ENCODE results near the gene BARHL1.

The BARHL1 gene

GRCh38 chr9:132586830-132587591 is 4.6 kb downstream of the BARHL1 start:
- no peak overlapping the region for H2BK12ac ChIP-seq (ENCODE audit: low read length in 2 of 2)
- H3K27ac ChIP-seq (ENCODE audit: low read length, poor library complexity, severe bottlenecking): no peak overlapping the region
- H3K23ac ChIP-seq (ENCODE audit: low read length in 2 of 2): peak overlapping the region in 1 of 2 experiments; percentile 46
- no peak overlapping the region for H2AFZ ChIP-seq (ENCODE audit: low read depth, low read length)
- no peak overlapping the region for H4K91ac ChIP-seq (ENCODE audit: low read length)
- H2AK5ac ChIP-seq (ENCODE audit: low read length, severe bottlenecking): no peak overlapping the region
- H3K4me3 ChIP-seq (ENCODE audit: insufficient read depth in 1 of 2, low read depth in 1 of 2, low read length in 2 of 2): peak overlapping the region in 1 of 2 experiments; percentile 24
- H2BK5ac ChIP-seq (ENCODE audit: low read depth, low read length, poor library complexity, severe bottlenecking): no peak overlapping the region
- H3K27me3 ChIP-seq (ENCODE audit: control insufficient read depth in 1 of 2, insufficient read depth in 1 of 2, low read length in 2 of 2): peaks cover 94 to 97% of the 10 kb centered on the region in 2 experiments
- H2BK120ac ChIP-seq (ENCODE audit: low read depth, low read length): no peak overlapping the region
- no peak overlapping the region for H3K18ac ChIP-seq (ENCODE audit: low read depth in 1 of 2, low read length in 2 of 2)
- no peak overlapping the region for H4K8ac ChIP-seq (ENCODE audit: low read length)
- no peaks in the 10 kb centered on the region for H3K36me3 ChIP-seq (ENCODE audit: control insufficient read depth in 1 of 2, insufficient read depth in 2 of 2, low read depth in 1 of 2, low read length in 2 of 2)
- H3K4ac ChIP-seq (ENCODE audit: low read depth in 1 of 2, low read length in 2 of 2): no peak overlapping the region
- no peaks in the 10 kb centered on the region for H3K9me3 ChIP-seq (ENCODE audit: control insufficient read depth, low read length)
- no peak overlapping the region for H3K14ac ChIP-seq (ENCODE audit: low read length in 2 of 2)
- H3K9ac ChIP-seq (ENCODE audit: low read length): no peak overlapping the region
- H3K79me1 ChIP-seq (replicated peaks; ENCODE audit: low read length, poor library complexity, severe bottlenecking): peaks cover 1% of the 10 kb centered on the region
- no peak overlapping the region for H3K4me2 ChIP-seq (ENCODE audit: low read length, poor library complexity, severe bottlenecking)
- peaks cover 31% of the 10 kb centered on the region for H3K4me1 ChIP-seq (ENCODE audit: control insufficient read depth, insufficient read depth, low read depth, low read length)
- H2BK15ac ChIP-seq (ENCODE audit: low read depth, poor library complexity, severe bottlenecking): no peak overlapping the region
- WGBS: 4% methylated on average over 61 of the region's 74 CpGs
- DNase-seq: no peak

- Histone ChIP-seq H3K9ac (ENCODE audit: low read length) (no peak overlapping the region), H3K4me3 (ENCODE audit: insufficient read depth in 1 of 2, low read depth in 1 of 2, low read length in 2 of 2) (no peak overlapping the region), H2BK12ac (ENCODE audit: low read length in 2 of 2) (no peak overlapping the region), H2BK15ac (ENCODE audit: low read depth, poor library complexity, severe bottlenecking) (no peak overlapping the region), H3K36me3 (ENCODE audit: control insufficient read depth in 1 of 2, insufficient read depth in 2 of 2, low read depth in 1 of 2, low read length in 2 of 2) (no peaks in the 10 kb centered on the region), H4K91ac (ENCODE audit: low read length) (no peak overlapping the region), H3K27me3 (ENCODE audit: control insufficient read depth in 1 of 2, insufficient read depth in 1 of 2, low read length in 2 of 2) (peaks cover 94 to 97% of the 10 kb centered on the region in 2 experiments), H2BK5ac (ENCODE audit: low read depth, low read length, poor library complexity, severe bottlenecking) (no peak overlapping the region), H2BK120ac (ENCODE audit: low read depth, low read length) (no peak overlapping the region), H3K9me3 (ENCODE audit: control insufficient read depth, low read length) (no peaks in the 10 kb centered on the region), H3K4me2 (ENCODE audit: low read length, poor library complexity, severe bottlenecking) (no peak overlapping the region), H3K27ac (ENCODE audit: low read length, poor library complexity, severe bottlenecking) (no peak overlapping the region), H4K8ac (ENCODE audit: low read length) (no peak overlapping the region), H3K4ac (ENCODE audit: low read depth in 1 of 2, low read length in 2 of 2) (no peak overlapping the region), H3K23ac (ENCODE audit: low read length in 2 of 2) (no peak overlapping the region), H3K18ac (ENCODE audit: low read depth in 1 of 2, low read length in 2 of 2) (no peak overlapping the region), H3K79me1 (replicated peaks; ENCODE audit: low read length, poor library complexity, severe bottlenecking) (peaks cover 1% of the 10 kb centered on the region), H2AFZ (ENCODE audit: low read depth, low read length) (no peak overlapping the region), H3K4me1 (ENCODE audit: control insufficient read depth, insufficient read depth, low read depth, low read length) (peaks cover 29% of the 10 kb centered on the region), H2AK5ac (ENCODE audit: low read length, severe bottlenecking) (no peak overlapping the region), H3K14ac (ENCODE audit: low read length in 2 of 2) (no peak overlapping the region)
- WGBS: 43% methylated on average over 6 of the region's 6 CpGs
- no peak for DNase-seq
These were observed 5.2 kb downstream of the BARHL1 start for GRCh38 chr9:132587592-132587955.

- DNase-seq: no peak
- Histone ChIP-seq H2BK15ac (ENCODE audit: low read depth, poor library complexity, severe bottlenecking) (no peak overlapping the region), H3K79me1 (replicated peaks; ENCODE audit: low read length, poor library complexity, severe bottlenecking) (peaks cover 1% of the 10 kb centered on the region), H3K9ac (ENCODE audit: low read length) (no peak overlapping the region), H3K18ac (ENCODE audit: low read depth in 1 of 2, low read length in 2 of 2) (no peak overlapping the region), H3K14ac (ENCODE audit: low read length in 2 of 2) (no peak overlapping the region), H2BK5ac (ENCODE audit: low read depth, low read length, poor library complexity, severe bottlenecking) (no peak overlapping the region), H3K4me2 (ENCODE audit: low read length, poor library complexity, severe bottlenecking) (no peak overlapping the region), H2AFZ (ENCODE audit: low read depth, low read length) (no peak overlapping the region), H3K4me1 (ENCODE audit: control insufficient read depth, insufficient read depth, low read depth, low read length) (peaks cover 29% of the 10 kb centered on the region), H2BK12ac (ENCODE audit: low read length in 2 of 2) (no peak overlapping the region), H3K27ac (ENCODE audit: low read length, poor library complexity, severe bottlenecking) (no peak overlapping the region), H3K36me3 (ENCODE audit: control insufficient read depth in 1 of 2, insufficient read depth in 2 of 2, low read depth in 1 of 2, low read length in 2 of 2) (peaks cover 0 to 2% of the 10 kb centered on the region in 2 experiments), H3K27me3 (ENCODE audit: control insufficient read depth in 1 of 2, insufficient read depth in 1 of 2, low read length in 2 of 2) (peaks cover 89 to 93% of the 10 kb centered on the region in 2 experiments), H4K8ac (ENCODE audit: low read length) (no peak overlapping the region), H3K4ac (ENCODE audit: low read depth in 1 of 2, low read length in 2 of 2) (no peak overlapping the region), H2BK120ac (ENCODE audit: low read depth, low read length) (no peak overlapping the region), H3K4me3 (ENCODE audit: insufficient read depth in 1 of 2, low read depth in 1 of 2, low read length in 2 of 2) (no peak overlapping the region), H4K91ac (ENCODE audit: low read length) (no peak overlapping the region), H3K9me3 (ENCODE audit: control insufficient read depth, low read length) (no peaks in the 10 kb centered on the region), H3K23ac (ENCODE audit: low read length in 2 of 2) (no peak overlapping the region), H2AK5ac (ENCODE audit: low read length, severe bottlenecking) (no peak overlapping the region)
- WGBS: 39% methylated on average over 10 of the region's 12 CpGs
These were observed 5.7 kb downstream of the BARHL1 start for GRCh38 chr9:132588098-132588497.

GRCh38 chr9:132588501-132589147 is 6.2 kb downstream of the BARHL1 start:
- Histone ChIP-seq H2BK120ac (ENCODE audit: low read depth, low read length) (no peak overlapping the region), H3K4me2 (ENCODE audit: low read length, poor library complexity, severe bottlenecking) (no peak overlapping the region), H3K4ac (ENCODE audit: low read depth in 1 of 2, low read length in 2 of 2) (no peak overlapping the region), H3K4me1 (ENCODE audit: control insufficient read depth, insufficient read depth, low read depth, low read length) (peaks cover 29% of the 10 kb centered on the region), H3K9me3 (ENCODE audit: control insufficient read depth, low read length) (no peaks in the 10 kb centered on the region), H4K8ac (ENCODE audit: low read length) (no peak overlapping the region), H3K79me1 (replicated peaks; ENCODE audit: low read length, poor library complexity, severe bottlenecking) (peaks cover 1% of the 10 kb centered on the region), H3K27me3 (ENCODE audit: control insufficient read depth in 1 of 2, insufficient read depth in 1 of 2, low read length in 2 of 2) (peaks cover 84 to 87% of the 10 kb centered on the region in 2 experiments), H3K4me3 (ENCODE audit: insufficient read depth in 1 of 2, low read depth in 1 of 2, low read length in 2 of 2) (no peak overlapping the region), H3K14ac (ENCODE audit: low read length in 2 of 2) (no peak overlapping the region), H2BK5ac (ENCODE audit: low read depth, low read length, poor library complexity, severe bottlenecking) (no peak overlapping the region), H3K18ac (ENCODE audit: low read depth in 1 of 2, low read length in 2 of 2) (no peak overlapping the region), H3K23ac (ENCODE audit: low read length in 2 of 2) (no peak overlapping the region), H2AK5ac (ENCODE audit: low read length, severe bottlenecking) (no peak overlapping the region), H2AFZ (ENCODE audit: low read depth, low read length) (no peak overlapping the region), H2BK12ac (ENCODE audit: low read length in 2 of 2) (no peak overlapping the region), H3K27ac (ENCODE audit: low read length, poor library complexity, severe bottlenecking) (no peak overlapping the region), H3K9ac (ENCODE audit: low read length) (no peak overlapping the region), H2BK15ac (ENCODE audit: low read depth, poor library complexity, severe bottlenecking) (no peak overlapping the region), H4K91ac (ENCODE audit: low read length) (no peak overlapping the region), H3K36me3 (ENCODE audit: control insufficient read depth in 1 of 2, insufficient read depth in 2 of 2, low read depth in 1 of 2, low read length in 2 of 2) (peaks cover 3 to 8% of the 10 kb centered on the region in 2 experiments)
- WGBS: 8% methylated on average over 28 of the region's 28 CpGs
- no peak for DNase-seq

Measured in mesenchymal stem cell (in vitro differentiated cells and primary cell).